ENCODE measurements around the gene NRG3.

The NRG3 gene

DNA sequence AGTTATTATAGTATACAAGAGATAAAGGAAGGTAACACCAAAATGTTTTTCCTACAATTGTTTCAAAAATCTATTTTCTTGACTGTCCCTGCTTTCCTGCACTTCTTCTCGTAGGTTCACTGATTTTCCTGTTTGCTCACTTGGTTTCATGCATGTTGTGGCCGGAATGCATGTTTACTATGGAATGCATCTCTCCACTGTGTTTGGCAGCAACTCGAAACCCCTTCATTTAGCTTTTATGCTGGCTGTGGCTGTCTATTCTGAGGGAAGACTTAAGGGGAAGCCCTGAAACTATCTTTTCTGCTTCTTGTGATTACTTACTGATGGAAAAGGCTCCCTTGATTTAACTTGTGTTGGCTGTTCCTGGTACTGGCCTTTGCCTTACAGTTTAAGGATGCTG is 120.3 kb downstream of the NRG3 start:
- H3K4me3 ChIP-seq (ENCODE audit: low read depth, low read length): no peak overlapping the region
- H3K27ac ChIP-seq: no peak overlapping the region
- in situ Hi-C loops (cut with HindIII; ENCODE audit: low pct_ligation_motif_present, low sequenced_read_pairs): no loop called here
- H3K27me3 ChIP-seq (replicated peaks): no peaks in the 10 kb centered on the region
- no peaks in the 10 kb centered on the region for H3K36me3 ChIP-seq (replicated peaks)
- TF ChIP-seq, protein P1, sequence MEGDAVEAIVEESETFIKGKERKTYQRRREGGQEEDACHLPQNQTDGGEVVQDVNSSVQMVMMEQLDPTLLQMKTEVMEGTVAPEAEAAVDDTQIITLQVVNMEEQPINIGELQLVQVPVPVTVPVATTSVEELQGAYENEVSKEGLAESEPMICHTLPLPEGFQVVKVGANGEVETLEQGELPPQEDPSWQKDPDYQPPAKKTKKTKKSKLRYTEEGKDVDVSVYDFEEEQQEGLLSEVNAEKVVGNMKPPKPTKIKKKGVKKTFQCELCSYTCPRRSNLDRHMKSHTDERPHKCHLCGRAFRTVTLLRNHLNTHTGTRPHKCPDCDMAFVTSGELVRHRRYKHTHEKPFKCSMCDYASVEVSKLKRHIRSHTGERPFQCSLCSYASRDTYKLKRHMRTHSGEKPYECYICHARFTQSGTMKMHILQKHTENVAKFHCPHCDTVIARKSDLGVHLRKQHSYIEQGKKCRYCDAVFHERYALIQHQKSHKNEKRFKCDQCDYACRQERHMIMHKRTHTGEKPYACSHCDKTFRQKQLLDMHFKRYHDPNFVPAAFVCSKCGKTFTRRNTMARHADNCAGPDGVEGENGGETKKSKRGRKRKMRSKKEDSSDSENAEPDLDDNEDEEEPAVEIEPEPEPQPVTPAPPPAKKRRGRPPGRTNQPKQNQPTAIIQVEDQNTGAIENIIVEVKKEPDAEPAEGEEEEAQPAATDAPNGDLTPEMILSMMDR (IDR thresholded peaks at IDR 0.05; ENCODE audit: low read depth, low read length, missing control alignments): no peak
- no peak for DNase-seq

DNA sequence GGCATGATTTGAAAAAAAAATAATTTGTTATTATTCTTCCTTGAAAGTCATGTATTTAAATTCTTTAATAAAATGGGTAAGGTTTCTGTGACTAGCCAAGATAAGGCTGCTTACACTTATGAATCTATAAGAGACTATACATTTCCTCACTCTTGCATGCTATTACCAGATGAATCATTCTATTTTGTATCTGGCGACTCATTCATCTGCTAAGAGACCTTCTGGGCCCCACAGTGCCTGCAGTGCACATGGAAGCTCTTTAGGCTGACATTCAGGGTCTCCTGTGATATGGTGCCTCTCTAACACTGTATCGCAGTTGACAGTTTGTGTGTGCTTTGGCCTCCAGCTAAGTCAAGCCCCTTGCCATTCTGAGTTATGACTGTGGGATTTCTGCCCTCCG is 121.9 kb downstream of the NRG3 start:
- Histone ChIP-seq H3K27me3 (replicated peaks) (no peaks in the 10 kb centered on the region), H3K36me3 (replicated peaks) (no peaks in the 10 kb centered on the region), H3K27ac (no peak overlapping the region), H3K4me3 (ENCODE audit: low read depth, low read length) (no peak overlapping the region)
- in situ Hi-C loops (cut with HindIII; ENCODE audit: low pct_ligation_motif_present, low sequenced_read_pairs): no loop called here
- TF ChIP-seq, protein P1 (IDR thresholded peaks at IDR 0.05; ENCODE audit: low read depth, low read length, missing control alignments): no peak
- no peak for DNase-seq

DNA sequence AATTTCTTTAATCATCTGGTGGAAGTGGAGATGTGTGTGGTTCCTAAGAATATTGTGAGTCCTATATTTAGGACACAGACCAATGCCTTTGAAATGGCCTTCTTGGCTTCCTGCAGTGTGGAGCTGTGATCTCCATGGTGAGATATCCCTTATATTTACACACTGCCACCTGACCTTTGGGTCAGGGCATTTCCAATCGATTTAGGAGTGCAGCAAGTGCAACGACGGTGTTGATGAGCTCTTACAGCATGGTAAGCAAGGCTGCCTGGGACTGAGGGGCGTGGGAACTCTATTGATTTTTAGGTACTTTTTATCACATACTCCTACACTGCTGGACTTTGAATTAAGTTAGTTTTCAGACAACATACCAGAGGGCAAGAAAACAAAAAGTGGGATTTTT is 146.0 kb downstream of the NRG3 start:
- in situ Hi-C loops (cut with HindIII; ENCODE audit: low pct_ligation_motif_present, low sequenced_read_pairs): no loop called here
- H3K36me3 ChIP-seq (replicated peaks): no peaks in the 10 kb centered on the region
- H3K4me3 ChIP-seq (ENCODE audit: low read depth, low read length): no peak overlapping the region
- TF ChIP-seq, protein P1 (IDR thresholded peaks at IDR 0.05; ENCODE audit: low read depth, low read length, missing control alignments): no peak
- DNase-seq: no peak
- H3K27ac ChIP-seq: no peak overlapping the region
- H3K27me3 ChIP-seq (replicated peaks): no peaks in the 10 kb centered on the region

DNA sequence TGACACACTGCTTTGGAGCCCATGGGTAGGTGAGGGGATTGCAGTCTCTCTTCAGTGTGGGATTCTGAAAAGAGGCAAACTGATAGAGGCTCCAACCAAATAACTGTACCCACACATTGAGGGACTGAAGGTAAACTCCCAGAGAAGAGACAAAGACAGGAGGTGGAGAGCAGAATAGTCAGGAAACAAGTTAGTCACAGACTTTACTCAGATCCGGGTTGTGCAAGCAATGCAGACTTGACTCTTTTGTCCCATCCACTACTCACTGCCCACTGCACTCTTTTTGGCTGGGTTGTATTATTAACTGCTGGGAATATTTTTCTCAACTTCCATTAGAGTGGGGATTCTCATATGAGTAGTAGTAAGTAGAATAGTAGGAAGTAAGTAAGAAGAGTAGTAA is 152.7 kb downstream of the NRG3 start:
- Histone ChIP-seq H3K36me3 (replicated peaks) (no peaks in the 10 kb centered on the region), H3K4me3 (ENCODE audit: low read depth, low read length) (no peak overlapping the region), H3K27me3 (replicated peaks) (no peaks in the 10 kb centered on the region), H3K27ac (no peak overlapping the region)
- no peak for DNase-seq
- TF ChIP-seq, protein P1 (IDR thresholded peaks at IDR 0.05; ENCODE audit: low read depth, low read length, missing control alignments): no peak
- in situ Hi-C loops (cut with HindIII; ENCODE audit: low pct_ligation_motif_present, low sequenced_read_pairs): no loop called here

DNA sequence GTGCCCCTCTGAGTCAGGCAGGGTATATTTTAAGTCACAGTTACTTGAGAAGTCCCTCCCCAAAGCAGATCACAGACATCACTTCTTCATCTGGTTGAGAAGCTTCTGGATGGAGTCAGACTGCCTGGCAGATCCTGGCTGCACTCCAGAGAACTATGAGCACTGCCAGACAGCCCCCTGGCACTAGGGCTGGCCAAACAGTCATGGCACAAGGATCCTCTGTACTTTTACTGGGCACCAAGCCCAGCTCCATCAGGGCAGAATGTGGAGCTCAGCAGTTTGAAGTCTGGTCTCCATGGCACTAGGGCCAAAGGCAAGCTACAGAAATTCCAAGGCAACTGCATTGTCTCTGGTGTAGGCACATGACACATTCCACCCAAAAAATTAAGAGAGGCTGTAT is 162.1 kb downstream of the NRG3 start:
- no peaks in the 10 kb centered on the region for H3K27me3 ChIP-seq (replicated peaks)
- in situ Hi-C loops (cut with HindIII; ENCODE audit: low pct_ligation_motif_present, low sequenced_read_pairs): no loop called here
- no peak overlapping the region for H3K4me3 ChIP-seq (ENCODE audit: low read depth, low read length)
- H3K27ac ChIP-seq: no peak overlapping the region
- TF ChIP-seq, protein P1 (IDR thresholded peaks at IDR 0.05; ENCODE audit: low read depth, low read length, missing control alignments): no peak
- no peak for DNase-seq
- no peaks in the 10 kb centered on the region for H3K36me3 ChIP-seq (replicated peaks)

DNA sequence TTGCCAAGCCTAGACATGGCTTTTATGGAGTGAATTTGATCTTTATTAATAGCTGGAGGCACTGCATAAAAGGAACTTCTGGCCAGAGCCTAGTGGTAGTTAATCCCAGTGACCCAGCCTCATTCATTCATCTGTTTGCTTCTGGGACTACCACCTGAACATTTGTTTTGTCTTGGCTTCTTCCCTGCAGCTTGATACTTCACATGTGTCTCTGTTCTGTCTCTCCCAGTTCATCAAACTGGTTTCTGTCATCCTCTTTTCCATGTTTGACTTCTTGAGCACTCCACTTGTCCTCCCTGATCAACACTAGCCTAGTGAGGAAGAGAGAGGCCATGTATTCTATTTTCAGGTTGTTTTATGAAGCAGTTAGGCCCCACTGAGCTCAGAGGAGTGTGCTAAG is 163.6 kb downstream of the NRG3 start:
- H3K36me3 ChIP-seq (replicated peaks): no peaks in the 10 kb centered on the region
- no peak for DNase-seq
- TF ChIP-seq, protein P1 (IDR thresholded peaks at IDR 0.05; ENCODE audit: low read depth, low read length, missing control alignments): no peak
- no peak overlapping the region for H3K27ac ChIP-seq
- no peaks in the 10 kb centered on the region for H3K27me3 ChIP-seq (replicated peaks)
- H3K4me3 ChIP-seq (ENCODE audit: low read depth, low read length): no peak overlapping the region
- in situ Hi-C loops (cut with HindIII; ENCODE audit: low pct_ligation_motif_present, low sequenced_read_pairs): no loop called here

Measured in brain microvascular endothelial cell (primary cell).